ENCODE measurements around the gene UBR4.

UBR4 gene

DNA sequence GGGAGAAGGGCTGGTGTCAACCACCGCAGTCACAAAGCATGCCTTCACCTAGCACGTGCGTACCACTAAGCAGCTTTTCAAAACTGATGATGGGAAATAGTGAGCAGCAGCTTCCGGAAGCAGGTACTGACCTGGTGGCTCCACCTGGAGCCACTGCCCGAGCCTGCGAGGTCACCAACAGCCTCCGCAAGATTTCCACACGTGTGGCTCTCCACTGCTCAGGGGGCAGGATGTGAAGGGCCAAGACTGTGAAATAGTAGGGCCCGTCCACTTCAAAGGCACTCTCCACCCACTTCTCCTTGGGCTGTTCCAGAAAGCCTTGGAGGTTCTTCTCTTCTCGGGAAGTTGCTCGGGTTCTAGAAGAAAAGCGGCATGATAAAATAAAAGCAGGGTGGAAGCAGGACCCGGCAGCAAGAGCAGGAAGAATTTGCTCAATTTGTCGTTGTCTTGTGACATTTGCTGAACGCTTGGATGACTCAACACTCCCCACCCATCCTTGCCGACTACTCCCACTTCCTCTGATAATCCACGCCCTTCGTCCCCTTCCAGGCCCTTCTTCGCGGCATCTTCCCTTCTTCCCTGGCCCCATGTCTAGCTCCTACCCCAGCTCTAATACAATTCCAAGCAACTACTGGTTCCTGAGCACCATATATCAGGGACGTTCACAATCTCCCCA, 128.7 kb downstream of the UBR4 start:
- peaks cover 83 to 91% of the 10 kb centered on the region in 2 donors for H3K36me3 ChIP-seq (ENCODE audit: control insufficient read depth in 2 of 2, insufficient read depth in 2 of 2, low read length in 2 of 2)
- no peaks in the 10 kb centered on the region for H3K4me1 ChIP-seq (ENCODE audit: control insufficient read depth, insufficient read depth, low read length)
- no peaks in the 10 kb centered on the region for H3K9me3 ChIP-seq (ENCODE audit: control insufficient read depth in 2 of 2, low read length in 2 of 2)
- H3K27me3 ChIP-seq (ENCODE audit: control insufficient read depth in 1 of 2, insufficient read depth in 2 of 2, low read length in 2 of 2) = no peaks in the 10 kb centered on the region
- H3K4me3 ChIP-seq (ENCODE audit: low read length in 2 of 2) = no peak overlapping the region
- no peak overlapping the region for H3K27ac ChIP-seq (ENCODE audit: low read length)
- no peak overlapping the region for H3K9ac ChIP-seq (ENCODE audit: low read length in 2 of 2)

DNA sequence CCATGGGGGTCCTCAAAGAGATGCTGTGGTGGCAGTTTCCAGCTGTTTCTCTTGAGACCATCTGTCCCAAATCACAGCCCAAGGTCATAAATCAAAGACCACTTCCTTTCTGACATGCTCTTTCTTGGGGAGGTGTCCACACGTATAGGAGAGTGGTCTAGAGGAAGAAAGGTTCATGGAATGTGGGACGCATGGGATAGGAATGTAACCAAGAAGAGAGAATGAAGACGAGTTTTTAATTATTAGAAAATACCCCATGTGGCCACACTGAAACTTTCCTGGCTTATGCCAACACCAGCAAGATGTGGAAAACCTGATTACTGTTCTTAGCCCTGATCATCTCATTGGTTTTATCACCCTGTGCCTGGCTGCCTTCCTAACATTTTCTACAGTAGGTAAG, 129.3 kb downstream of the UBR4 start:
- Histone ChIP-seq H3K27me3 (ENCODE audit: control insufficient read depth in 1 of 2, insufficient read depth in 2 of 2, low read length in 2 of 2) (no peaks in the 10 kb centered on the region), H3K4me3 (ENCODE audit: low read length in 2 of 2) (no peak overlapping the region), H3K27ac (ENCODE audit: low read length) (no peak overlapping the region)

DNA sequence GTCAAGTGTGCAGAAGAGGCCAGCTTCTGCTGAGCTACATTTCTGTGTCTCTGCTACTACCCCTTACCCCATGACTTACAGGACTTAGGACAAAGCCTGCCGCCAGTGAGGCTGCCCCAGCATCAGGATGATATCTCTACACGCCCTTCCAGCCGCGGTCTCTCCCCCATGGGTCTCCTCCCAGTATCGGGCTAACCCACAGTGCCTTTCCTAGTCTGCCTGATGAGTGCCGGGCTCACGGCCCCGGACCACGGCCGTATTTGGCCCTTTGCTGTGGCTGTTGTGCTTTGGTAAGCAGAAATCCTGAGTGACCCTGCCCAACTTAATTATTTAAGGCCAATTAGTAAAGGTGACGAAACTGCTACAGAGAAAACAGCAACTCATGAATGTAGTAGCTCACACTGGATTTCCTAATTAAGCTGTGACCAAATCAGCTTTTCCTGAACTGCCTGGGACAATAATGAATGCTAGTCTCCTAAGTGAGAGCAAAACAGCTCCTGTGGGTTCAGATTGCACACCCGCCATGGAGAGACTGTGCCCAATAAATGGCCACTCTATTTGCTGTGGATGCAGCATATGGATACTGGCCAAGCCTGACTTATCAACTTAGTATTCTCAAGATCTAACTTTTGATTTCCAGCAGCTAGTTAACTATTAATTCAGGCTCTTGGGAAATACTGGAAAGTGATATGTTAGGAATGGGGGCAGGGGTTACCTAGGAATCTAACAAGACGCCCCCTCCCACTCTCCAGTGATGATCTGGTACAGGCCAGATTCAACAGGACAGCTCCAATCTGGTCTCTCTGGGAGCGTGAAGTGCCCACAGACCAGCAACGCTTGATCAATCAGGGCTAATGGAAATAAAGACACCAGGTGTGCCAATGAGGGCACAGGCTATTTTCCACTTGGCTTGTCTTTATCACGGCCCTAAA, 130.3 kb downstream of the UBR4 start:
- H3K27ac ChIP-seq (ENCODE audit: low read length) = no peak overlapping the region
- H3K9me3 ChIP-seq (ENCODE audit: control insufficient read depth in 2 of 2, low read length in 2 of 2) = no peaks in the 10 kb centered on the region
- H3K27me3 ChIP-seq (ENCODE audit: control insufficient read depth in 1 of 2, insufficient read depth in 2 of 2, low read length in 2 of 2) = no peaks in the 10 kb centered on the region
- no peak overlapping the region for H3K9ac ChIP-seq (ENCODE audit: low read length in 2 of 2)
- no peak overlapping the region for H3K4me3 ChIP-seq (ENCODE audit: low read length in 2 of 2)
- H3K4me1 ChIP-seq (ENCODE audit: control insufficient read depth, insufficient read depth, low read length) = peaks cover 8% of the 10 kb centered on the region
- peaks cover 84 to 92% of the 10 kb centered on the region in 2 donors for H3K36me3 ChIP-seq (ENCODE audit: control insufficient read depth in 2 of 2, insufficient read depth in 2 of 2, low read length in 2 of 2)

More for the DNA sequence above, 129.3 kb downstream of the UBR4 start:
- Histone ChIP-seq H3K4me1 (ENCODE audit: control insufficient read depth, insufficient read depth, low read length) (no peaks in the 10 kb centered on the region), H3K9ac (ENCODE audit: low read length in 2 of 2) (no peak overlapping the region), H3K9me3 (ENCODE audit: control insufficient read depth in 2 of 2, low read length in 2 of 2) (no peaks in the 10 kb centered on the region), H3K36me3 (ENCODE audit: control insufficient read depth in 2 of 2, insufficient read depth in 2 of 2, low read length in 2 of 2) (peaks cover 86 to 91% of the 10 kb centered on the region in 2 donors)

DNA sequence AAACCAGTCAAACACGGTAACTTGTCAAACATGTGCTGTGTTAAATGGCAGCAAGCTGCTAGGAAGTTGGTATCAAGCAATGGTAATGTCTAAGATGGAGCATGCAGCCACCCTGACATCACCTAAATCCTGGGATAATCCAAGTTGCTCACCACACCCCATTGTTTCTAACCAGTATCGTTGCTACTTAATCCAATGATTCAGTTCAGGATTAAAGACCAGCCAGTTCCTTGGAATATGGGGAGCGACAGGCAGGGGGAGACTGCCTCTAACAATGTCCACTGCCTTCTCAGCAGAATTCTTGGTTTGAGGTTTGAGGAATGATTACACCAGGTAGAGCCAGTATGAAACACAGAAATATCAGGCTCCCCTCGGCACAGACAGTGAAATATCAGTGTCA, 131.5 kb downstream of the UBR4 start:
- Histone ChIP-seq H3K9ac (ENCODE audit: low read length in 2 of 2) (no peak overlapping the region), H3K27me3 (ENCODE audit: control insufficient read depth in 1 of 2, insufficient read depth in 2 of 2, low read length in 2 of 2) (no peaks in the 10 kb centered on the region), H3K4me3 (ENCODE audit: low read length in 2 of 2) (no peak overlapping the region), H3K9me3 (ENCODE audit: control insufficient read depth in 2 of 2, low read length in 2 of 2) (no peaks in the 10 kb centered on the region), H3K36me3 (ENCODE audit: control insufficient read depth in 2 of 2, insufficient read depth in 2 of 2, low read length in 2 of 2) (peaks cover 82 to 87% of the 10 kb centered on the region in 2 donors), H3K27ac (ENCODE audit: low read length) (no peak overlapping the region), H3K4me1 (ENCODE audit: control insufficient read depth, insufficient read depth, low read length) (peaks cover 16% of the 10 kb centered on the region)

DNA sequence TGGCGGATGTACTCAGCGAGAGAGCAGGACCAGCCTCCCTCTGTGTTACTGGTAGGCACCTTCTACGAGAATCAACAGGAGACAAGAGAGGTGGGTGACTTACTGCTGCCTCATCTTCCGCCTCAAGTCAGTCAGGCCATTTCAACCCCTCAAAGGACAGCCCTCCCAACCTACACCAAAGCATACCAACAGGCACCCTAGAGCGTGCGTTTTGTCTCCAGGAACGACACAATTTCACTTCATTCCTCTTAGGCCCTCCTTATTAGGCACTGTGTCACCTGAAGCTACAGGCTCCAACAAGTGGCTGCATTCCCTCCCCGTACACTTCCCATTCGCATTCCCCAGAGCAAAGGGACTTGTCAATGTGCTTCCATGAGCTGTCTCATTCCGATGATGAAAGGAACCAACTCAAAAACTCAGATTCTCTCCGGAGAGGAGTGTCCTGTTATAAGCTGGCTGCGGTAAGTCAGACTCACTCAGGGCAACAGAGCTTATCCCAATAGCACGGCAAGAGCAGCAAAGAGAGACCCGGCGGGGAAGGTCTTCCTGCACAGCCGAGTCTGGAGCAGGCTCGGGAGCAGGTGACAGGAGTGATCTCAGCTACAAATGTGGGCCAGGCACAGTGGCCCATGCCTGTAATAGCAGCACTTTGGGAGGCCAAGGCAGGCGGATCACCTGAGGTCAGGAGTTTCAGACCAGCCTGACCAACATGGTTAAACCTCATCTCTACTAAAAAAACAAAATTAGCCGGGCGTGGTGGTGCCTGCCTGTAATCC, 133.0 kb downstream of the UBR4 start:
- Histone ChIP-seq H3K9me3 (ENCODE audit: control insufficient read depth in 2 of 2, low read length in 2 of 2) (no peaks in the 10 kb centered on the region), H3K4me1 (ENCODE audit: control insufficient read depth, insufficient read depth, low read length) (peaks cover 18% of the 10 kb centered on the region), H3K27ac (ENCODE audit: low read length) (no peak overlapping the region), H3K4me3 (ENCODE audit: low read length in 2 of 2) (no peak overlapping the region), H3K9ac (ENCODE audit: low read length in 2 of 2) (no peak overlapping the region), H3K27me3 (ENCODE audit: control insufficient read depth in 1 of 2, insufficient read depth in 2 of 2, low read length in 2 of 2) (no peaks in the 10 kb centered on the region), H3K36me3 (ENCODE audit: control insufficient read depth in 2 of 2, insufficient read depth in 2 of 2, low read length in 2 of 2) (peaks cover 72 to 80% of the 10 kb centered on the region in 2 donors)

DNA sequence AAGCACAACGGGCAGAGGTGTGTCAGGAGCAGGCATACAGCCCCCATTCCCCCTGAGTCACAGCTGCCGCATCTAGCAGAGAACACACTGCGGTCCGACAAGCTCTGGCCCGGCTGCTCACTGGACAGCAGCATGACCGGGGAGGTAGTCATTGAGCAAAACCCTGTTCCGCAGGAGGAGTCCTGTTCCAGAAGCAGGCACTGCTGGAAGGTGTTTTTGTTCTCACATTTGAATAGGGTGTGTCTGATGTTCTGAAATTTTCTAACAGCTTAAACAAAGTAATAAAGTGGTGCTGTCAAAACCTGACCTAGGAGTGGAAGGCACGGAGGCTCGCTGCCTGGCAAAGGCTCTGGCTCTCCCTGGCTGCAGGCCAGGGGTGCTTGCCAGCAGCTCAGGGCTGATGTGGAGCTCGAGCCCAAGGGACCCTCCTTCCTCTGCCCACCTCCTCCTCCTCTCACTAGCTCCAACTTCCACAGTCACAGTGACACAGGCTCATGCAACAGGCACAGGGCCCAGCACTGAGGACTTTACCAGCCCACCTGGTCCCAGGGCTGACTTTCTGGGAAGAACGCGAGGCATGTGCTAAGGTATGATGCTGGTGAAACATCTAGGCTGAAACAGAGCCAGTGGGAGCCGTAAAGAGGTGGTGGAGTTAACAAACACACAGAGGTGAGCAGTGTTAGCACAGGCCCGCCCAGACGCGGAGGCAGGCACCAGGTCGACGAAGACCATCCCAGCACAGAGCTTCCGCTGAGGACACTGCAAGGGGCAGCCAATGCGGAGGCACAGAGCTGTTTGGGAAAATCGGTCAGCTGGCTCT, 135.0 kb downstream of the UBR4 start:
- Histone ChIP-seq H3K4me1 (ENCODE audit: control insufficient read depth, insufficient read depth, low read length) (peaks cover 18% of the 10 kb centered on the region), H3K4me3 (ENCODE audit: low read length in 2 of 2) (peak overlapping the region in 1 of 2 donors; percentile 15), H3K36me3 (ENCODE audit: control insufficient read depth in 2 of 2, insufficient read depth in 2 of 2, low read length in 2 of 2) (peaks cover 57 to 61% of the 10 kb centered on the region in 2 donors), H3K9ac (ENCODE audit: low read length in 2 of 2) (peak overlapping the region in 1 of 2 donors; percentile 36), H3K27ac (ENCODE audit: low read length) (peak overlapping the region; percentile 24), H3K27me3 (ENCODE audit: control insufficient read depth in 1 of 2, insufficient read depth in 2 of 2, low read length in 2 of 2) (no peaks in the 10 kb centered on the region), H3K9me3 (ENCODE audit: control insufficient read depth in 2 of 2, low read length in 2 of 2) (no peaks in the 10 kb centered on the region)

DNA sequence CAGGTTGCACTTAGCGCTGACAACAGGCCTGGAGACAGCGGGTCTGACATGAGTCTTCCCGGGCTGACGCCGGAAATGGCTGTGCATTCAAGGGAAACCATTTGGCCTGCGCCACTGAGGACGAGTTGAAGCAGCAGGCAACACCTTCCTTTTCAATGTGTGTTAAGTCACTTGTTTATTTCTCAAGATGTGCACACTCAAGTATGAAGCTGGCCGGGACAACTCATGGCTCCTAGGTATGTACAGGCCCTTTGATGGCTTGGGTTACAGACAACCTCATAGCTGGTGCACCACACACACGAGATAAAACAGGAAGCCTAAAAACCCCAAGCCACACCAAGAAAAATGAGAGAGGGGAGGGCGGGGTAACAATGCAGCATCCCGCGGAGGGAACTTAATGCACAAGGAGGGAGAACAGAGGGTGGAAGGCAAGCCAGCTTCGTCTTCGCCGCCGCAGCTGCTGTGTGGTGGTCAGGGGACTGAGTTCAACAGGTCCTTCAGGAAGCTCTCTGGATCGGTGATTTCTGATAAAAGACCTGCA, 135.6 kb downstream of the UBR4 start:
- no peaks in the 10 kb centered on the region for H3K27me3 ChIP-seq (ENCODE audit: control insufficient read depth in 1 of 2, insufficient read depth in 2 of 2, low read length in 2 of 2)
- H3K9me3 ChIP-seq (ENCODE audit: control insufficient read depth in 2 of 2, low read length in 2 of 2) = no peaks in the 10 kb centered on the region
- peaks cover 50 to 55% of the 10 kb centered on the region in 2 donors for H3K36me3 ChIP-seq (ENCODE audit: control insufficient read depth in 2 of 2, insufficient read depth in 2 of 2, low read length in 2 of 2)
- peak overlapping the region; percentile 24 for H3K27ac ChIP-seq (ENCODE audit: low read length)
- H3K9ac ChIP-seq (ENCODE audit: low read length in 2 of 2) = no peak overlapping the region
- peaks cover 18% of the 10 kb centered on the region for H3K4me1 ChIP-seq (ENCODE audit: control insufficient read depth, insufficient read depth, low read length)
- H3K4me3 ChIP-seq (ENCODE audit: low read length in 2 of 2) = no peak overlapping the region

DNA sequence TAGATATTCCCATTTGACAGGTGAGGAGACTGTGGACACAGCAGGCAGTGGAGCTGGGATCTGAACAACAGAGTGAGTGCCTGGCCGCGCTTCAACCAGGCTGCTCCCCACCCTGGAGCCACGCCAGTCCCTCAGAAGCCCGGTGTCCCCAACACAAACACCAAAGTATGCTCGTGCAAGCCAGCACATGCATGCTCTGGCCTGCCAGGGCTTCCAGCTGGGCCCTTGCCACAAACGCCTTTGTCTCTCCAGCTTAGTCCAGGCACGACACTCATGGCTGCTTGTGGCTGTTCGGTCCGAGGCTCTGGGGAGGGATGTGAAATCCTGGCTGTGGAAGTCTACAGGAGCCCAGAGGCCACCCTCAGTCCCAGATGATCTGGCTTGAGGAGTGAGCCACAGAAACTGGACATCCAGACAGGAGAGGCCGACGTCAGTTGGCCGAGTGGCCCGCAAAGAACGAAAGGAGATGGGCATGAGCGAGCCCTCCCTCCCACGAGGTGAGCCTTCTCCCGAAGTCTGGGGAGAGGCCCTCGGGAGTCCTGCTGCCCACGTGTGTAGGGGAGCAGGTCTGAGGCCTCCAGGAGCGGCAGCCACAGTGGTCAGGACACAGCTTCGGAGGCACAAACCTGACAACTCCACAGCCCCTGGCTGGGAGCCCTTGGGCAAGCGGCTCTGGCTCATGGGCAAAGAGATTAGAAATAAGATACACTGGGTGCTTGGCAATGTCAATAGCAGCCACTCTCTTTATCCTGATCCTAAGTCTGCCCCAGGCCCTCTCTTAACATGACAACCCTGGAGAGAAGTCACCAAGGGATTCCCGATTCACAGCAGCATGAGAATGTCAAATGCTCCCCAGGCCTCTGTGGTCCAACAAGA, 136.5 kb downstream of the UBR4 start:
- H3K4me1 ChIP-seq (ENCODE audit: control insufficient read depth, insufficient read depth, low read length) = peaks cover 18% of the 10 kb centered on the region
- no peak overlapping the region for H3K9ac ChIP-seq (ENCODE audit: low read length in 2 of 2)
- H3K36me3 ChIP-seq (ENCODE audit: control insufficient read depth in 2 of 2, insufficient read depth in 2 of 2, low read length in 2 of 2) = peaks cover 45 to 48% of the 10 kb centered on the region in 2 donors
- no peak overlapping the region for H3K4me3 ChIP-seq (ENCODE audit: low read length in 2 of 2)
- no peaks in the 10 kb centered on the region for H3K27me3 ChIP-seq (ENCODE audit: control insufficient read depth in 1 of 2, insufficient read depth in 2 of 2, low read length in 2 of 2)
- H3K27ac ChIP-seq (ENCODE audit: low read length) = peak overlapping the region; percentile 11
- no peaks in the 10 kb centered on the region for H3K9me3 ChIP-seq (ENCODE audit: control insufficient read depth in 2 of 2, low read length in 2 of 2)

DNA sequence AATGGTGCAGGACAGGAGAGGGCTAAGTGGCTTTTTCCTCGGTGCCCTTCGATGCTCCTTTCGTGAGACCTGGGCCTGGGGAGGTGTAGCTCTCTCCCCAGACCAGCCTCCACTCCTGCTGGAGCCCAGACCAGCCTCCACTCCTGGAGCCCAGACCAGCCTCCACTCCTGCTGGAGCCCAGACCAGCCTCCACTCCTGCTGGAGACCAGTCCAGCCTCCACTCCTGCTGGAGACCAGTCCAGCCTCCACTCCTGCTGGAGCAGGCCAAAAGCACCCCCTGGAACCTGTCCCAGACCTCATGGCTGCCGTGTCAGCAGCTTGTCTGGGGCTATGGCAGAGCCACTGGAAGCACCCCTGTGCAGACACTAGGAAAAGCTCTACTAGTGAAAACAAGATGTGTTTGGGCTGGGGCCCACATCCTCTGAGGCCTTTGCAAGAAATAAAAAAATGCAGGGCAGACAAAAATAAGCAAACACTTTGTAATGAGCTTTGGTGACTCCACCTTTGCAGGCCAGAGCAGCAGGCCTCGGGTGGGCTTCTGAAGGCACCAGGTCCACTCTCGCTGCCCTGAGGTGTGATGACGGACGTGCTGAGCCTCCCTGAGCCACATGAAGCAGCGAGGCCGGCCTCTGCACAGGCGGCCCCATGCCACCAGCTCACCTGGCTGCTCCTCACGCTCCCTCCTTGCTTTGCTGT, 137.6 kb downstream of the UBR4 start:
- H3K36me3 ChIP-seq (ENCODE audit: control insufficient read depth in 2 of 2, insufficient read depth in 2 of 2, low read length in 2 of 2) = peaks cover 37 to 38% of the 10 kb centered on the region in 2 donors
- H3K27ac ChIP-seq (ENCODE audit: low read length) = peak overlapping the region; percentile 11
- H3K9me3 ChIP-seq (ENCODE audit: control insufficient read depth in 2 of 2, low read length in 2 of 2) = no peaks in the 10 kb centered on the region
- peaks cover 22% of the 10 kb centered on the region for H3K4me1 ChIP-seq (ENCODE audit: control insufficient read depth, insufficient read depth, low read length)
- no peaks in the 10 kb centered on the region for H3K27me3 ChIP-seq (ENCODE audit: control insufficient read depth in 1 of 2, insufficient read depth in 2 of 2, low read length in 2 of 2)
- H3K4me3 ChIP-seq (ENCODE audit: low read length in 2 of 2) = no peak overlapping the region
- H3K9ac ChIP-seq (ENCODE audit: low read length in 2 of 2) = no peak overlapping the region
